Stimulated activated CD8-positive, alpha-beta memory T cell treated with anti-CD3 and anti-CD28 coated beads, Interleukin-2, amount 100 ng/mL, for 48 hours (primary cell): Measurements from ENCODE around the gene CHST5.
"Not testable (repeated sequence)": the region's sequence is repeated elsewhere in the genome, so short reads cannot be mapped to it uniquely, and the experiment has no call there.

Experiments
- DNase-seq, 2 donors: peaks; one replicate each; pipeline ENCODE4 v3.0.0-alpha.2; 2020; ENCODE audit warnings: low read depth in 2 of 2

CHST5 gene

GRCh38 chr16:75550211-75550662 is 14.3 kb upstream of the CHST5 start:
- DNase-seq: no peak

DNA sequence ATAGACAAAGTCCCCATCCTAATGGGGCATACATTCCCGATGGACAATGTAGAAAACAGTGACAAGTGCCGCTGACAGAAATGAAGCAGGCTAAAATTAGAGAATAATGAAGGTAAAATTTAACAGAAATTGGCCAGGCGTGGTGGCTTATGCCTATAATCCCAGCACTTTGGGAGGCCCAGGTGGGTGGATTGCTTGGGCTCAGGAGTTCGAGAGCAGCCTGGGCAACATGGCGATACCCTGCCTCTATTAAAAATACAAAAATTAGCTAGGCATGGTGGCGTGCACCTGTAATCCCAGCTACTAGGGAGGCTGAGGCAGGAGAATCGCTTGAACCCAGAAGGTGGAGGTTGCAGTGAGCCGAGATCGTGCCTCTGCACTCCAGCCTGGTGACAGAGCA is 12.5 kb upstream of the CHST5 start:
- not testable (repeated sequence) for DNase-seq

GRCh38 chr16:75546293-75546692 is 10.4 kb upstream of the CHST5 start:
- no peak for DNase-seq

DNA sequence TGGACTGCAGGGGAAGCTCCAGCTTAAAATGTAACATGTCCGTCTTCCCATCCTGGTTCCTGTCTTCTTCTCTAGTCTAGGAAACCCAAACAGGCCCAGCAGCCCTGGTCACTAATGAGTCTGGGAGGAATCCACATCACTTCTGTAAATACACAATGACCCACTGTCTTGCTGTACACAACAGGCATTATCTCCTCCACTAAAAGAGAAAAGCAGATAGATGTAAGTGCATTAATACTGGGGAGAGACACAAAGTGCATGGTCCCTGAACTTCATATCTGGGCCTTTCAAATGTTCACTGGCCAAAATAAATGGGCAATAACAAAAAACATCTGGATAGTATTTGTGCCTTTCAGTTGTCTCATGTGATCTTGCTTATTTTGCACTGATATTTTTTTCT is 10.0 kb upstream of the CHST5 start:
- DNase-seq: not testable (repeated sequence)

GRCh38 chr16:75542462-75542861 is 6.6 kb upstream of the CHST5 start:
- not testable (repeated sequence) for DNase-seq

GRCh38 chr16:75541236-75541635 is 5.3 kb upstream of the CHST5 start:
- DNase-seq: no peak

DNA sequence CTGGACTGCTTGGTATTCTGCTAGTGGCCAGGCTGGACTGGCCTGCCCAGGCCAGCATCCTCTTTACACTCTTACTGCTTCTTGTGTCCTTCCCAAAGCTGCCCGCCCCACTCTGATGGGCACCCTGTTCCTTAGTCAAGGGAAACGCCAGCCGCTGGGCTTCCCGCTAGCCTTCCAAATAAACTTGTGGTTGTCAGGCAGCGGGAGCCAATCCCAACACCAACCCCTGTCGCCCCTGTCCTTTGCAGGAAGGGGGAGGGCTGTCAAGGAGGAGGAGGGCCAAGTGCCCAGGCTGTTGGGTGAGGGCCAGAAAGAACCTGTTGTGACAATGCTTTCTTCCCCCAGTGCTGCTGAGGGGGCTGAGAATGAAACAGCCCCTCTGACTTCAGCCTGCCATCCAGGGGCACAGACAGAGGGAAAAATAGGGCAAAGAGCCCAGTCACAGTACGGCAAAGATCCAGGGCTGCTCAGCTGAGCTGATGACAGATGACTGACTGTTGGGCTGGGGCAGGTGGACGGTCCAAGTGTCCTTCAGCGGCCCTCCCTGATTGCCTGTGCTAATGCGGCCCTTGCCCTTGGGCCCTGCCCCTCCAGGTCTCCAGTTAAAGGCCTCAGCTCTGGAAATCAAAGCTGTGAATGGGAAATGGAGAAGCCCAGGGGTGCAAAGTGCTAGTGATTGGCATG is 3.1 kb upstream of the CHST5 start:
- DNase-seq: not testable (repeated sequence)

- no peak for DNase-seq
Observed at GRCh38 chr16:75537776-75538175, 1.9 kb upstream of the CHST5 start.

DNA sequence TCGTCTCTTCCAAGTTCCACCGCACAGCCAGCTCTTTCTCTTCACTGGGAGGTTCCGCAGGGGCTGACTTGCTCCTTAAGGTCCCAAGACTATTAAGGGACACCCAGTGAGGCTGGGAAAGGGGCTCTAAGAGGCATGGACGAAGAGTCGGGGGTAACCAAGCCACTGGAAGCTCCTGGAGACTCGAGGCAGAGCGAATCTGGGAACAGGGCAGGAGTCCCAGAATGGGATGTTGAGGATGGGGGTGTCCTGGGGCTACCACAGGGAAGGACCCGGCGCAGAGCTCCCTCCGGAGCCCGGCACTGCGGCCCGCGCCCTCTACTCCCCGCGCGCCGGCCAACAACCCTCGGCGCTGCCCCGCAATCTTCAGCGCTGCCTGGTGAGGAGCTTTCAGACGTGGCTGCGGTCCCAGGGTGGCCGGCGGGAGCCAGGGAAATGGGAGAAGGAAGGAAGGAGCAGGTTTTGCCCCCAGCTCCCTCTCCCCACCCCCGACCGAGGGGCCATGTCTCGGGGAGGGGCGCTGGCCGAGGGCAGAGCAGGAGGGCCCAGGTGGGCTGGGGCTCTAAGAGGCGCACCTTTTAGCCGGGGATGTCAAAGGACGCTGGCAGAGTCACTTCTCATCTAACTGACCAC is 581 bp downstream of the CHST5 start:
- DNase-seq: no peak

GRCh38 chr16:75534560-75535205 is 1.2 kb downstream of the CHST5 start:
- no peak for DNase-seq

GRCh38 chr16:75532791-75533190 is 3.1 kb downstream of the CHST5 start:
- no peak for DNase-seq

- no peak for DNase-seq
Observed at GRCh38 chr16:75532142-75532765, 3.7 kb downstream of the CHST5 start.

- DNase-seq: no peak
Observed at GRCh38 chr16:75529959-75530358, 5.9 kb downstream of the CHST5 start.

GRCh38 chr16:75529056-75529905 is 6.6 kb downstream of the CHST5 start:
- no peak for DNase-seq

DNA sequence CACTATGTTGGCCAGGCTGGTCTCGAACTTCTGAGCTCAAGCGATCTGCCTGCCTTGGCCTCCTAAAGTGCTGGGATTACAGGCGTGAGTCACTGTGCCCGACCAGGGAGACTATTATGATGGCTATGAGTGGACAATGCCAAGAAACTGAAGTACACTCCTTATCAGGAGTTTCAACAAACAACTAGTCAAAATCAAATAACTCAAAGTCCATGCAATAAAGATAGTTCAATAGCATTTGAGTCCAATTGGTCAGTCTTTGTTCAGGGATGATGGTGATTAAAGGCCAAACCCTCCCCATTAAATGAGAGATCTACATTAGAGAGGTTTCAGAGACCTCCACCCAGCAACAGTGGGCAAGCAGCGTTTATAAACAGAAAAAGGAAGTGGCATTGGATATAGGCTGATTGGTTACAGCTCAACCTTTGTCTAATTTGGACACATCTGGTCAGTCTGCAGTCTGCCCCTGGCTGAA is 8.0 kb downstream of the CHST5 start:
- no peak for DNase-seq

DNA sequence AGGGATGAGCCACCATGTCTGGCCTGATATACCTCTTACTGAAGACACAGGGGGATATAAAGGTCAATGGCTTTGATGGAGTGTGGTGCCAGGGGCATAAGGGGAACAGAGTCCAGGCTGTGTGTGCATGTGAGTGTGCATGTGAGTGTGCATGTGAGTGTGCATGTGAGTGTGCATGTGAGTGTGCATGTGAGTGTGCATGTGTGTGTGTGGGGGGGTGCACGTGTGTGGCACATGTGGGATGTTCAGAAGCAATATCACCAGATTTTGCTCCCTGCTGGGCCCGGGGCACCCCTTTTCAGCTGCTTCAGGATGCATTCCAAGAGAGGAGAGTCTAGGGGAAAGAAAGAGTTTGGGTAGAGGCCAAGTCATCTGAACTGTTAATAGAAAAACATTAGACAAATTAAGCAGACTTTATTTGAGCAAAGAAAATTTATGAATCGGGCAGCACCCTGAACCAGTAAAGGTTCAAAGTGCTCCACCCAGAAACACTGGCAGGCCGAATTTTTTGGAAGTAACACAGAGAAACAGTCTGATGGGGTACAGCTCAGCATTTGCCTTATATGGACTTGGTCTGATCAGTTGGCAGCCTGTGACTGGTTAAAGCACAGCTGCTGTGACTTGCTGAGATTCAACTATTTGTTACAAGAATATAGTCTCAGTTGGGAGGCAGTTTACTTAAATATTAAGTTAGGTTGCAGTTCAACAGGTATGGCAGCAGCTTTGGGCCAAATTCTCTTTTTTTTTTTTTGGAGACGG is 9.7 kb downstream of the CHST5 start:
- DNase-seq: no peak

- DNase-seq: no peak
Observed at GRCh38 chr16:75519175-75519574, 16.7 kb downstream of the CHST5 start.

DNA sequence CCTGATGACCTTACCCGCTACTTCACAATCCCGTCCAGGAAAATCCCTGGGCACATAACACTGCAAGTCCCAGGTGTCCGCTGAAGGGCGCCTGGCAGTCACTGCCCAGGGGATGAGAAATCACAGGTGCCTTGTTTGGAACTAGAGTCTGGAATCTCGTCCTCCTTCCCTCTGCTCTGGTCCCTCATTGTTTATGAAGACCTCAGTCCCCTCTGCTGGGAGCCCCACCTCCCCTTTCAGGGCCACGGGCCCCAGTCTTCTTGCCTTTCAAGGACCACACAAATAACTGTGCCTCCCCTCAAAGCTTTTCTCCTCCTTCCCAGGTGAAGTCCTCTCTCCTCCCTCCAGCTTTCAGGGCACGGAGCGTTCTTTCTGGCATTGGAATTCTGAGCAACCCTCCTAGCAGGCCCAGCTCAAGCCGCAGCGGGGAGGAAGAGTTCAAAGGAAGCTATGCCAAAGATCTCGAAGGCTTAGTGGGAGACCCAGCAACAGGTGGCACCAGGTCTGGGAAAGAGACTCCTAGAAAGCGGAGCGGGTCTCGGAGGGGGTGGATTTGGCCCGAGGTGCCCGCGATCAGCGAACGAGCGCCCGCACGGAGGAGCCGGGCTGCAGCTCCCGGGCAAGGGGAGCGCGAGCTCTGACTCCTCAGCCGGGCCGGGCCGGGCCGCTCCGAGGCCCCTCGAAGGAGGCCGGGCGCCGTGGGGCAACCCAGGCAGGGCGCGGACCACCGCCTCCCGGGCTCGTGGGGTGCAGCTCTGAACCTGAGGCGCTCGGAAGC is 19.5 kb downstream of the CHST5 start:
- peak in 1 of 2 donors; percentile 13 for DNase-seq

GRCh38 chr16:75514296-75514695 is 21.6 kb downstream of the CHST5 start:
- DNase-seq: no peak

- DNase-seq: no peak
Observed at GRCh38 chr16:75506574-75506973, 29.3 kb downstream of the CHST5 start.
